Effector memory CD4-positive, alpha-beta T cell (primary cell): ENCODE data around the gene ARNT2.

Experiments
- DNase-seq, 3 donors: peaks; one replicate each; pipeline ENCODE4 v3.0.0-alpha.2; 2020
- H3K27ac ChIP-seq: 2 replicates; pipeline ENCODE4 v1.7.0; 2013; ENCODE audit warnings: mild to moderate bottlenecking, low read length, moderate library complexity; ENCODE audit not compliant: insufficient read depth, poor library complexity, severe bottlenecking
- H3K27me3 ChIP-seq: replicated peaks from 2 replicates; pipeline ENCODE4 v1.7.0; 2013; ENCODE audit warnings: mild to moderate bottlenecking, low read length; ENCODE audit not compliant: insufficient read depth, control insufficient read depth, poor library complexity, severe bottlenecking
- H3K36me3 ChIP-seq: 2 replicates; pipeline ENCODE4 v1.7.0; 2013; ENCODE audit warnings: mild to moderate bottlenecking, low read length, moderate library complexity; ENCODE audit not compliant: control insufficient read depth, insufficient read depth
- H3K4me1 ChIP-seq: 2 replicates; pipeline ENCODE4 v1.7.0; 2013; ENCODE audit warnings: low read length, mild to moderate bottlenecking; ENCODE audit not compliant: control insufficient read depth, insufficient read depth, poor library complexity, severe bottlenecking
- H3K4me3 ChIP-seq: 2 replicates; pipeline ENCODE4 v1.7.0; 2013; ENCODE audit warnings: low read length, low read depth, mild to moderate bottlenecking; ENCODE audit not compliant: insufficient read depth, poor library complexity, severe bottlenecking
- H3K9me3 ChIP-seq: 2 replicates; pipeline ENCODE4 v1.7.0; 2013; ENCODE audit warnings: mild to moderate bottlenecking, low read length, moderate library complexity; ENCODE audit not compliant: control insufficient read depth

Gene ARNT2

GRCh38 chr15:80517290-80517689, 113.1 kb downstream of the ARNT2 start:
- Histone ChIP-seq H3K4me3 (no peak overlapping the region), H3K9me3 (no peaks in the 10 kb centered on the region), H3K4me1 (no peaks in the 10 kb centered on the region), H3K27ac (no peak overlapping the region), H3K27me3 (no peaks in the 10 kb centered on the region), H3K36me3 (no peaks in the 10 kb centered on the region)
- no peak for DNase-seq

DNA sequence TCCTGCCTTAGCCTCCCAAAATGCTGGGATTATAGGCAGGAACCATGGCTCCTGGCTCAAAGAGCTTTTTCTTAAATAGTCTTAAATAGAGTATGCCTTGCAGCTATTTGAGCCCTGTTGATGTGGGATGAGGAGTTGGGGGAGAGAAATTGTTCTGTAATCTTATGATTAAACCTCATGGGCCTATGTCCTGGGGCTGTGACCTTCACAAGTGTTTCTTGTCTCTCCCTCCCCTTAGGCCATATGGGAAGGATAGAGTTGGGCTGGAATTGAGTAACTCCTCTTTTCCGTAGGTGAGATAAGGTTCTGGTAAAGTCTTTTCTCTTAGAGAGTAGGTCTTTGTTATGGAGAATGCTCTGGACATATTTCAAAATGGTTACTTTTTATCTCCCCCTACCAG, 114.3 kb downstream of the ARNT2 start:
- Histone ChIP-seq H3K27me3 (no peaks in the 10 kb centered on the region), H3K4me1 (no peaks in the 10 kb centered on the region), H3K4me3 (no peak overlapping the region), H3K36me3 (no peaks in the 10 kb centered on the region), H3K27ac (no peak overlapping the region), H3K9me3 (no peaks in the 10 kb centered on the region)
- no peak for DNase-seq

DNA sequence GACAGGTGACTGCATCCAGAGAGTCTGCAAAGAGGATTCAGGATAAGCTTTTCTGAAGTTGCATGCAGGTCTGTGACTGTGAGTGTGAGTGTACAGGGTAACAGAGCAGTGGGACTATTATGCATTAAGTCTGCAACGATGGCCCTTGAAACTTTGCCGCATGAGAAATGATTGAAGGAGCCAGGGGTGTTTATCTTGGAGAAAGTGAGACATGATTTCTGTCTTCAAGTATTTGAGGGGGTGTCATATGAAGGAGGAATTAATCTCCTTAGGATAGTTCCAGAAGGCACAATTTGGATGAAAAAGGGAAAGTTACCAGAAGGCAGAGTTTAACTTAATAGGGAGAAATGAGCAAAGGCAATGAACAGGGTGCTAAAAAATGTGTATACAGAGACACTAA, 119.6 kb downstream of the ARNT2 start:
- no peaks in the 10 kb centered on the region for H3K9me3 ChIP-seq
- no peak for DNase-seq
- no peak overlapping the region for H3K27ac ChIP-seq
- H3K27me3 ChIP-seq: no peaks in the 10 kb centered on the region
- no peaks in the 10 kb centered on the region for H3K36me3 ChIP-seq
- H3K4me1 ChIP-seq: no peaks in the 10 kb centered on the region
- no peak overlapping the region for H3K4me3 ChIP-seq

DNA sequence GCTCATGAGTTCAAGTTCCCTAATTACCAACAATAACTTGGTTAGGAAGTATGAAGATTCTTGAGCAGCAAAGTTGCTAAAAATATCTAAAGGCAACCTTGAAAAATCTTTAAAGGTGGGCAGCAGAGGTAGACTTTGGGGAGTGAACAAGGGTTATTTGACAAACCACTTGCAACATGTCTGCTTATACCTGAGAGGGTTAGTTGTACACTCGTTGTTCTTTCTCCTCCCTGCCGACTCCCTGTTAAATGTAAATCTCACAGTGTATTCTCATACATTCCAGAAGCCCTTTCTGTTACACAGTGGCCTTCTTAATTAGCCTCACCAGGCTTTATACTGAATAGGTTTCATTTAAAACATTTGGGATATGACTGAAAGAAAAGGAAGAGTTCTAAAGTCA, 121.7 kb downstream of the ARNT2 start:
- H3K4me1 ChIP-seq: no peaks in the 10 kb centered on the region
- H3K27me3 ChIP-seq: no peaks in the 10 kb centered on the region
- H3K36me3 ChIP-seq: no peaks in the 10 kb centered on the region
- no peak for DNase-seq
- H3K27ac ChIP-seq: no peak overlapping the region
- no peaks in the 10 kb centered on the region for H3K9me3 ChIP-seq
- no peak overlapping the region for H3K4me3 ChIP-seq

DNA sequence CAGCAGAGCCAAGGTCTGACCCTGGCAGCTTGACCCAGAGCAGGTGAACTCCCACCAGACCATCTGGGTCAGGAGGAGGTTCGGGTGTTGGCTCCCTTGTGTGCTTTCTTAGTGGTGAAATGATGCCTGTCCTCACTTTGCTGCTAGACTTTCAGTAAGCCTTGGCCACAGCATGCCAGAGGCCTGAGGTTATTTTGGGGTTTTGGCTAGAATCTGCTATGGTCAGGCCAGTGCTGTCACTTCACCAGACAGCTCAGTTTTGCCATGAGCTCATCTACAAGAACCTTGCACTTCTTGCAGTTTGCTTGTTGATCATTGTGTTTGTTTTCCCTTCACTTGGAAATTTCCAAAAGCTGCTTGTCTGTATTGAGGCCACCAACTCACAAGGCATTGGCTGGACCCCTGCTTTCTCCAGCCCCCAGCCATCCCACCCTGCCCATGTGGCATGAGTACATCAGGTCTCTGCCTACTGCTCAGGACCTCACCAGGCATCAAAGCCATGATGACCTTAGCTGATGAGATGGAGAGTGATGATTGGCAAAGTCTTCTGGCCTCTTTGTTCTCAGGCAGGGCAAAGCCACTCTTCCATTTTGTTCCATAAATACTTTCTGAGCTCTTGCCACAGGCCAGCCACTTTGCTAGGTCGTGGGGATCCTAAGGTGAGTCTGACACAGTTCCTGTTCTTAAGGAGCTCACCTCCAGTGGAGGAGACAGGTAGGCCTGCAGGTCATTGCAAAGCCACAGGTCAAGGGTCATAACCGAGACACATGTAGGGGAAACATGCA, 122.6 kb downstream of the ARNT2 start:
- H3K4me3 ChIP-seq: no peak overlapping the region
- H3K36me3 ChIP-seq: no peaks in the 10 kb centered on the region
- no peak overlapping the region for H3K27ac ChIP-seq
- H3K9me3 ChIP-seq: no peaks in the 10 kb centered on the region
- no peaks in the 10 kb centered on the region for H3K27me3 ChIP-seq
- H3K4me1 ChIP-seq: no peaks in the 10 kb centered on the region
- no peak for DNase-seq

GRCh38 chr15:80527406-80527805, 123.2 kb downstream of the ARNT2 start:
- no peaks in the 10 kb centered on the region for H3K4me1 ChIP-seq
- no peaks in the 10 kb centered on the region for H3K27me3 ChIP-seq
- H3K27ac ChIP-seq: no peak overlapping the region
- H3K36me3 ChIP-seq: no peaks in the 10 kb centered on the region
- no peaks in the 10 kb centered on the region for H3K9me3 ChIP-seq
- DNase-seq: no peak
- no peak overlapping the region for H3K4me3 ChIP-seq

- H3K9me3 ChIP-seq: no peaks in the 10 kb centered on the region
- no peaks in the 10 kb centered on the region for H3K4me1 ChIP-seq
- no peak for DNase-seq
- H3K36me3 ChIP-seq: no peaks in the 10 kb centered on the region
- no peak overlapping the region for H3K4me3 ChIP-seq
- H3K27me3 ChIP-seq: no peaks in the 10 kb centered on the region
- no peak overlapping the region for H3K27ac ChIP-seq
Observed at GRCh38 chr15:80527961-80528360, 123.8 kb downstream of the ARNT2 start.

GRCh38 chr15:80530737-80531365, 126.7 kb downstream of the ARNT2 start:
- H3K36me3 ChIP-seq: no peaks in the 10 kb centered on the region
- H3K4me1 ChIP-seq: no peaks in the 10 kb centered on the region
- DNase-seq: no peak
- no peak overlapping the region for H3K4me3 ChIP-seq
- H3K27ac ChIP-seq: no peak overlapping the region
- H3K27me3 ChIP-seq: no peaks in the 10 kb centered on the region
- no peaks in the 10 kb centered on the region for H3K9me3 ChIP-seq

DNA sequence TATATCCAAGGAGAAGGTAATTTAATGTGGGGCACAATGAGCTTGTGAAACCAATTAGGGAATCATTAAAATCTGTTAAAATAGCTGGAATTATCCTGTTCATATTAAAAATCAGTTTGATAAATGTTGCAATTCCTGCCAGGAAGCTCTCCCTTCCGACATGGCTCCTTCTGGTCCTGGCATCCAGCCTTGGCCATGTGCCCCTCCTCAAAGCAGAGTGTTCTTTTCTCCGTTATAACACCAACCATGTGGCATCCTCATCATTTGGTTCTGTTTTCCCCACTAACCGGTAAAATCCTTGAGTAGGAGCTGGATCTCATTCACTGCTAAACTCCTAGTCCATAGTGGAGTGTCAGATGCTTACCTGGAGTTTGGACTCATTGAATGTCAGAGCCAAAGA, 127.2 kb downstream of the ARNT2 start:
- no peak overlapping the region for H3K27ac ChIP-seq
- no peak for DNase-seq
- no peaks in the 10 kb centered on the region for H3K36me3 ChIP-seq

DNA sequence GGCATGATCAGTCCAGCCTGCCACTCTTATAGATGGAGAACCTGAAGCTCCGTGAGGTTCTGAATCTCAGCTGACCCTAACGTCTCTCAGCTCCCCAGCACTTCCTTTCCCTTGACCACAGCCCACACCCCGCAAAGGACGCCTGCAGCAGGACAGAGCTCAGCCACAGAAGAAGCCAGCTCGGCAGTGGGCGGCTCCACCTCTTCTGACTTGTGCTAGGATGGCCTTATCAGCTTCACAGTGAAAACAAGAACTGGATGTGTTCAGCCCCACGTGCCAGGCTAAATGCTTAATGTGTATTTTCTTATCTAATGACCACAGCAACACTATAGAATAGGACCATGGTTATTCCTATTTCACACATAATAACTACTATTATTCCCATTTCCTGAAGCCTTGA, 127.6 kb downstream of the ARNT2 start:
- H3K9me3 ChIP-seq: no peaks in the 10 kb centered on the region
- no peaks in the 10 kb centered on the region for H3K36me3 ChIP-seq
- H3K4me1 ChIP-seq: no peaks in the 10 kb centered on the region
- DNase-seq: no peak
- H3K4me3 ChIP-seq: no peak overlapping the region
- H3K27me3 ChIP-seq: peaks cover 2% of the 10 kb centered on the region
- H3K27ac ChIP-seq: no peak overlapping the region

More for the DNA sequence above, 127.2 kb downstream of the ARNT2 start:
- Histone ChIP-seq H3K9me3 (no peaks in the 10 kb centered on the region), H3K4me3 (no peak overlapping the region), H3K4me1 (no peaks in the 10 kb centered on the region), H3K27me3 (no peaks in the 10 kb centered on the region)
